Right forelimb (tissue), 1 donor: ENCODE data around the gene MOCS2.
A peak's percentile ranks its signal among the peaks of the same experiment; 100 is the strongest.
"Not testable (repeated sequence)": the region's sequence is repeated elsewhere in the genome, so short reads cannot be mapped to it uniquely, and the experiment has no call there.

Experiments
- DNase-seq: peaks from one replicate; pipeline ENCODE4 v3.0.0-alpha.2; 2018

MOCS2 gene, protein sequence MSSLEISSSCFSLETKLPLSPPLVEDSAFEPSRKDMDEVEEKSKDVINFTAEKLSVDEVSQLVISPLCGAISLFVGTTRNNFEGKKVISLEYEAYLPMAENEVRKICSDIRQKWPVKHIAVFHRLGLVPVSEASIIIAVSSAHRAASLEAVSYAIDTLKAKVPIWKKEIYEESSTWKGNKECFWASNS

DNA sequence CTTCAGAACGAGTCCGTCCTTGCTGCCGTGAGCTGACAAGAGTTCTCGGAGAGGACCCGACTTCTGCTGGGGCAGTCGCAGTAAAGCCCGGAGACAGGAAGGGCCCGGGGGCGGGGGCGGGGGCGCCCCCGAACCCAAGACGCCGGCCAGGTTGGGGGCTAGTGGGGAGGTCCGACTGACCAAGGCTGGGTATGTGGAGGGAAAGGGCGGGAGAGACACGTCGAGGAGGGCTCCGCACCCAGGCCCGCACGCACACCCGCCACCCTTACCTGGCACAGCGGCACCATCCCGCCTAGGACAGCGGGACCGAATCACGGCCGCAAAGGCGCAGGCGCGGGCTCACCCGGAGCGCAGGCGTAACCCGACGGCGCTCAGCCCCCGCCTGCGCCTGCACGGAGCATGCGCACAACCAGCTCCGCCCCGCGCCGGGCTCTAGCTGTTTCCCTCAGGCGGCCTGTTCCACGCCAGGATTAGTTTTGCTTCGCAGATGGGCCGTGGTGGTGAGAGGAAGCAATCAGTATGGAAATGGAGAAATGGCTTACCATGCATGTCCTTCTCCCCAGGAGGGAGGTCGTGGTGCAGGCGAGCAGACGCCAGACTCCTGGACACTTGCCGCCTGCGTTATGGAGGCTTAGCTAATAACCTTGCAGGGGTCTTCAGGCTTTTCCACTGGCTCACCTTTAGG lies at the start of gene MOCS2:
Gene MOCS2 (minus strand): TSS at position 315 of the 685 bp plus-strand sequence. CDS start 2,583 bp downstream, outside the sequence.
- peak; percentile 93 for DNase-seq

DNA sequence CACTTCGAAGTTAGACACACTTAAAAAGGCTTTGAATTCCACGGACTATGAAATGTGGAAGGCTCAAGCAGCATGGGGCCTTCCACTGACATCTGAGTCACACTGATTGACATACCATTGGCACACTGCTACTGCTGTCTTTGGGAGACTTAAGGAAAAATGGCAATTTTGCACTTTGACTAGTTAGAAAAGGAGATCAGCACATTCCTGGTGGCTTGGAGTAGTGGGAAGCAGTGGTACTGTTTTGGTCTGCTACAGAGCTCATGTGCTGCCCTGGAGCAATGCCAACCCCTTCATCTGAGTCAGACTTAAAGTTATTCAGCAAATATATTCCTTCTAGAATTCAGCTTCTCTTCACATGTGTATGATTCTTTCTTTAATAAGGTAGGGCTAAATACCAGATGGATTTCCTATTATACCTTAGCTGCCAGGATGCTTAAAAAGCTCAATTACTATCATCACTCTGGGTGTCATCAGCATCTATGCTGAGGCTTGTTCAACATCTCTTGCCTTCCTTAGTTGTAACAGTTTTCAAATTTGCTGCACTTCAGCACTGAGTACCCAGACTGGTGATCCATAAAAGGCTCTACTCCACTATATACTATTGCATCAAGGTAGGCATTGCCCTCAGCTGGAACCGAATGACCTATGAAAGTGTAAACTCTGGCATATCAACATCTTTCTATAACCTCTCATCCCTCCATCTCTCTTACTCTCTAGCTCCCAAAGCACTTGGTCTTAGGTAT lies 42.3 kb upstream of the MOCS2 start:
- no peak for DNase-seq

DNA sequence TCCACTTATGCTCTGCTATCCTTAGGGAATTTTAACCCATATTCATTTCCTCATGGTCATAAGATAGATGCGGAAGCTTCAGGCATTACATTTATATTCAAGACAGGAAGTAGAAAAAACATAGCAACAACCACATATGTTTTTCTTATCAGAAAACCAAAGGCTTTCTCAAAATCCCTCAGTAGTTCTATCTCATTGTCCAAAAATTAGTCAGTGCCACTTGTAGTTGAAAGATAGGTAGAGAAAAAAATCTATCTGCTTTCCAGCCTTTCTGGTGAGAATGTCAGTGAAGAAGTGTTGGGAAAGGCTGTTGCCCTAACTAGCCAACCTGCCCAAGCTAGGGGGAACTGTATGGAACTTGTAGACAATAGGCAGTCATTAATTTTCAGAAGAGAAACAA lies 23.5 kb upstream of the MOCS2 start:
- DNase-seq = no peak

DNA sequence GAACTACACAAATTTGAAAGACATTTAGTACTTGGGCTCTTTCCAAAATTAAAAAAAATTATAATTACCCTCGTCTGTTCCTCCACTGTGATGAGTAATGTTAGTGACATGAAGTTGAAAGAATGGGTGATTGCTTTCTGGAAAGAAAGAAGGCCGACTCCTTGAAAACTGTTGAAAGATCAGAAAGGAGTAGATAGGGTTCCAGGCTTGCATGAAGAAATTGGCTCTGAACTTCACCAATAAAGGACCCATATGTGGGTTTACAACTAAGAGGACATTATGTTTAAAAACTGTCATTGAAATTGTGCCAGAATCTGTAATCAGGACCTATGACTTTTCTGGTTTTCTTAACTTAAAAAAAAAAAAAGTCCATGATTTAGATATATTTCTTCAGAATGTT lies 20.7 kb upstream of the MOCS2 start:
- no peak for DNase-seq

DNA sequence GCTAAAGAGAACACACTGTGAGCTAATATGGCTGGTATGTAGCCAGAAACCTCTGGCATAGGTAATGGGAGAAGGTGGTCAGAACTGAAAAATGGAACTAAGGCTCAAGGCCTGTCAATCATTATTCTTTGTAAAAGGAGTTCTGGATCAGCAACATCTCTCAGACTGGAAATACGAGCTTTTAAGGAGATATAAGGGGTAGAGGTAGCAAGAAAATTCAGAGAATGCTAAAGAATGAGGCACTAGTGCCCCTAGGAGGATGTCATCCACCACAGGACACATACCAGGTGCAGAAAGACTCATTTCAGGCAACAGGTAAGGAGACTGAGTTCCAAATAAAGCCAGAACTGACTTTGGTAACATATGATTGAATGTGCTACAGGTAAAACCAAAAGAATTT lies 18.9 kb upstream of the MOCS2 start:
- DNase-seq = no peak

DNA sequence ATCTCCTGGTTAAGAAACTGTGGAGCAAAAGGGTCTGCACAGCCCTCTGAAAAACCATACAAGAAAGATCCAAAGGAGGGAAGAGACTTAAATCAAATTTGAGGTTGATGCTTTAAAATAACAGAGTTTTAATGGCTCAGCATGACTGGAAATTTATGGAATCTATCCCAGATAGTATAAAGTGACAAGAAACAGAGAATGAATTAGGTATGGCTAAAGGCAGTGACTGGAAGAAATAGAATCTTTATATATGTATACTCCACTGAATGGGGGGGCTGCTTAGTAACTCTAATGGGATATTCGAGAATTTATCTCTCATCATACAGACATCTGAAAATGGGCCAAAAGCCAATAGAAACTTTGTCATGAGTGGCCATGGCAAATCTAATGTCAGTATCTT lies 17.6 kb upstream of the MOCS2 start:
- no peak for DNase-seq

DNA sequence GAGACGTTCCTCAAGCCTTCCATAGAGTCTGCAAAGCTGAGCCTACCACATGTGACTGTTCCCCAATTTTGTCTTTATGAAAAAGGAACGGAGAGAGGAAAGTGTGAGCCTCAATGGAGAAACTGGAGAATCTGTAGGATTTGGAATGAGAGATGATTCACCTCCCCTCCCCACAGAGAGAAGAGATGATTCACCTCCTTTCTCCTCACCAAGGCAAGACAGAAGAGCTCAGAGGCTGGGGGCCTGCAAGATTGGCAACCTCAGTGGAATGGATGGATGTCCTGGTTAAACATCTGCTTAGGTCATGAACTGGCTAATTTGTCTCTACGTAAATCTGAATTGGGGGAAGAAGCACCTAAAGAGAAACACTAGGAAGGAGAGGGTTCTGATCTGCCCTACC lies 17.0 kb upstream of the MOCS2 start:
- DNase-seq = no peak

DNA sequence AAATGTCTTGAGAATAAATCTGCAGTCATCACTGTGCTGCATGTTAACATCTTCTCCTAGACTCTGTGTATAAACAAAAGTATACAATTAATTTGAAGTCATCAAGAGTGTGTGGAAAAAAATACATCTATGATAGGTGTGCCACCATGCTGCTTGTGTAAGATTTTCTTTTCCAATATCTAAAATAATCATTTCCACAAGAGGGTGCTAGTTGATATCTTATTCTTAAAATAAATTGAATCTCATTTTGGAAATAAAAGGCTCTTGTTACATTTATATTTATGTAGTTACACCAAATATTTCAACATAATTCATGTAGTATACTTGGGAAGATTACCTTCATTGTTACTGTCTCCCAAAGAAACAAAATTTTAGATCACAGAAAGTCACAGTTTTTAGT lies 14.1 kb upstream of the MOCS2 start:
- no peak for DNase-seq

DNA sequence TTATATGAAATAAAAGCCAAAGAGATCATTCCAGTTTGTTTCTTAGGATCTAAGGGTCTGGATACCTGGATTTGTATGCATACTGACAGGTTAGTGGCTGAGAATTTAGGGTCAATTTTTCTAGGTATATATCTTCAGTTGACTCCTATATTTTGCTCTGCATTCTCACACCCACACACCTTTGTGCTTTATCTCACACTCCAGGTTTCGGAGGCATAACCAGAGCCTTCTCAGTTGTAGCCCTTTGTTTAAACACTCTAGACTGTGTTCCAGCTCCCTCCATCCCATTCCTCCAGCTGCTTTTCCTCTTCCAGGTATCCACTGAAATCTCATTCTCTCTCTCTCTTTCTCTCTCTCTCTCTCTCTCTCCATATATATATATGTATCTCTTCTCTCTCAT lies 10.6 kb upstream of the MOCS2 start:
- DNase-seq = no peak

DNA sequence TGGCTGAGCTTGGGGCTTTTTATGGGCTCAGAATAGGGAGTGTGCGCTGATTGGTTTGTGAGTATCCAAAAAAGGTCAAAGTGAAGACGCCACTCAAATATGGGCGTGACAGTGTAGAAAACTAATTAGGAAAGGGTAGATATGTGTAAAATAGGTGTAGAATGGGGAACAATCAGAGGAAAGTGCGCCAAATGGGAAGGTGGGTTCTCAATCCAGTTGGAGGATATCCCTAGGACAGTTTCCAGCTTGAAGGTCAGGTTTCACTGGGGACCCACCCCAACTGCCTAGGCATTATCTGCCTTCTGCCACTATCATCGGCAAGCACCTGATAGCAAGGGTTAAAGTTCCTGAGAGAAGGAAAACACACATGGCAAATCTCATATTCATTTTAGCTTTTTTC lies 9.3 kb upstream of the MOCS2 start:
- no peak for DNase-seq

DNA sequence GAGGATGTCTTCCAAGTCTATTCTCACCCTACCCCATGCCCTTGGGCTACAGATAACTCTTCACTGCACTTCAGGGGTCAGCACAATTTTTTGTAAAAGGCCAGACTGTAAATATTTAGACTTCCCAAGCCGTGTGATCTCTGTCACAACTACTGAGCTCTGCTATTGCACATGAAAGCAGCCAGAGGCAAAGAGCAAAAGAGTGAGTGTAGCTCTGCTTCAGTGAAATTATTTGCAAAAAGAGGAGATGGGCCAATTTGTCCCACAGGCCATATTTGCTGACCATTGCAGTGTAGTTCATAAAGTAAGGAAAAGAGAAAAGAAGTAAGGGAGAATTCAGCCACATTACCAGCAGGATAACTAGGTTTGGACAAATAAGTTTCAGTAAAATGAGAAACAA lies 7.0 kb upstream of the MOCS2 start:
- DNase-seq = no peak

DNA sequence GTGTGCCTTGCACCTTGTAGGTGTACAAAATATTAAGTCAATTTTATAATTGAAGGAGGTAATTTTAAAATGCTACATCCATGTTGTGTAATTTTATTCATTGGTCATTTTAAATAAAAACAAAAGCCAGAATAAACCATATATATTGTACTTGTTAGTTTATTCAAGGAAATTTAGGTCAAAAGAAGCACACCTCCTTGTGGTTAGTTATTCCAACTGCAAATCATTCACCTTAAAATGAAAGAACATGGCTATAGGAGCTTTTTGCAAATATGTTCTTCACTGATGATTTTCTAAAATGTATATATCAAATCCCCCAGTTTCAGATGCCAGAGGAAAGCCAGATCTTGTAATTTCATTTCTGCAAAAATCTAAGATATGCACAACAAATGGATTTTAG lies 5.4 kb upstream of the MOCS2 start:
- no peak for DNase-seq

DNA sequence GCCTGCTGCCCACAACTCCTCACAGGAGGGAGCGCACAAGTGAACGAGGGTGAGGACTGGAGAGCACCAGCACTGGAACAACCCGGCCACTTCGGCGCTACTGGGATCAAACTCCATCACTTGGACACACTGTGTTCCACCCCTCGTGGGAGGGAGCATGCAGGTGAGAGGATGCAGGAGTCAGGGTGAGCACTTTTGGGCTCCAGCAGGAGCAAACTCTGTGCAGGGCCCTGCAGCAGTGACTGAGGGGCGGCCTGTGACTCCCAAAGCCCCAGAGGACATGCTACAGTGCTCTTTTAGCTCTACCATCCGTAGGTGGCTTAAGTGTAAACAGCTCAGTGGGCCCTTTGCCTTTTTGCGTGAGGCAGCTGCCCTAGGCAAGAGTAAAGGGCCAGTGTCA lies 4.4 kb upstream of the MOCS2 start:
- no peak for DNase-seq

DNA sequence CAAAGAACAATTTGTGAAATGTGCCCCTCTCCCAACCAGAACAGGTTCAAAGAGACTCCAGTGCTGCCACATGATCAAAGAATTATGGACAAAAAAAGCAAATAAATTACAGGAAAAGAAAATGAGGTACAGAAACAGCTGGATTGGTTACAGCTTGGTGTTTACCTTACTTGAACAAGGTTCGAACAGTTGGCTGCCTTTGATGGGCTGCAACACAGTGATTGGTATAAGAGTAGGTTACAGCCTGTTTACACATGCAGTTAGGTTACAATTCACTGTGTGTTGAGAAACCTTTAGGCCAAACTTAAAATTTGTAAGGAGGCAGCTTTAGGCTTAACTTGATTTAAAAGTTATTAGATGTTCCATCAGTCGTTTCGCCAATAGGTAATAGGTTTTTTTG lies 3.4 kb upstream of the MOCS2 start:
- DNase-seq = no peak

DNA sequence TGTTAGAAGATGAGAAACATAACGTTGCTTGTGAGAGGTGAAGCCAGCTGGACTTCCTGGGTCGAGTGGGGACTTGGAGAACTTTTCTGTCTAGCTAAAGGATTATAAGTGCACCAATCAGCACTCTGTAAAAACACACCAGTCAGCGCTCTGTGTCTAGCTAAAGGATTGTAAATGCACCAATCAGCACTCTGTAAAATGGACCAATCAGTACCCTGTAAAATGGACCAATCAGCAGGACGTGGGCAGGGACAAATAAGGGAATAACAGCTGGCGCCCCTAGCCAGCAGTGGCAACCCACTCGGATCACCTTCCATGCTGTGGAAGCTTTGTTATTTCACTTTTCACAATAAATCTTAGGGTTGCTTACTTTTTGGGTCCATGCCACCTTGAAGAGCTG lies 2.8 kb upstream of the MOCS2 start:
- DNase-seq = not testable (repeated sequence)

DNA sequence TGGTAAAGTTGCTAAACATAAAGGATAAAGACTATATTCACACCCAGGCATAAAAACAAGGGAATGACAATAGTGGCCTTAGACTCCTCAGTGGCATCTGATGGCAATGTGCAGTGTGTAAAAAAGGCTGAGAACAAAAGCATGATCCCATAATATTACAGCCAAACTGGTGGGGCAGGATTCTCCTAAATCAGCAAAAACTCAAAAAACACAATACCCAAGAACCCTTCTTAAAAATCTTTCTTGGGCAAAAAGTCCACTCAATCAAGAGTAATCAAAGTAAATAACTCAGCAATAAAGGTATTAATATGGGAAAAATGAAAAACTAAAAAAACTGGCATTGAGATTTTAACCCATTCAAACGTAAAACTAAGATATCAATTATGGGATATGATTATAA lies 1.6 kb upstream of the MOCS2 start:
- DNase-seq = no peak

DNA sequence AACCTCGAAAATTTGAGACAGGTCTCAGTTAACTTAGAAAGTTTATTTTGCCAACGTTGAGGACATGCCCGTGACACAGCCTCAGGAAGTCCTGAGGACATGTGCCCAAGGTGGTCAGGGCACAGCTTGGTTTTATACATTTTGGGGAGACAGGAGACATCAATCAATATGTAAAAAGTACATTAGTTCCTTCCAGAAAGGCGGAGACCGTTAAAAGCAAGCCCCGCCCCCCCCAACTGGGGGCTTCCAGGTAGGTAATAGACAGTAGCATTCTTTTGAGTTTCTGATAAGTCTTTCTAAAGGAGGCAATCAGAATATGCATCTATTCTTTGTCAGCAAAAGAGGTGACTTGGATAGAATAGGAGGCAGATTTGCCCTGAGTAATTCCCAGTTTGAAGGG lies 599 bp upstream of the MOCS2 start:
- no peak for DNase-seq

DNA sequence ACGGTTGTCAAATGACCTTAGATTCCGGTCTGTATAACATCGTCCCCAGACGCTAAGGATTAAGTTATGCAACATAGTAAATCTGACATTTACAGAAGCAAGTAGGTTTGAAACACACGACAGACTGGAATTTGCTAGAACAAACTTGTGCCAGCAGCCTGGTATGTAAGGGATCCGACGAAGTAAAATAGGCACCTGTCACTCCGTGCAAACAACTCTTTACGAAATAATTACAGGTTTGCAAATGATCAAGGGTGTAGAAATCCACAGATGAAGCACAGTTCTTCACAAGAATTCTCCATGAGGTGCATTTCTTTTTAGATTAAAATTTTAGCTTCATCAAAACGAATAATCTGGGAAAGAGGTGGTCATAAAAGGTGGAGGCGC lies 508 bp downstream of the MOCS2 start:
- no peak for DNase-seq

DNA sequence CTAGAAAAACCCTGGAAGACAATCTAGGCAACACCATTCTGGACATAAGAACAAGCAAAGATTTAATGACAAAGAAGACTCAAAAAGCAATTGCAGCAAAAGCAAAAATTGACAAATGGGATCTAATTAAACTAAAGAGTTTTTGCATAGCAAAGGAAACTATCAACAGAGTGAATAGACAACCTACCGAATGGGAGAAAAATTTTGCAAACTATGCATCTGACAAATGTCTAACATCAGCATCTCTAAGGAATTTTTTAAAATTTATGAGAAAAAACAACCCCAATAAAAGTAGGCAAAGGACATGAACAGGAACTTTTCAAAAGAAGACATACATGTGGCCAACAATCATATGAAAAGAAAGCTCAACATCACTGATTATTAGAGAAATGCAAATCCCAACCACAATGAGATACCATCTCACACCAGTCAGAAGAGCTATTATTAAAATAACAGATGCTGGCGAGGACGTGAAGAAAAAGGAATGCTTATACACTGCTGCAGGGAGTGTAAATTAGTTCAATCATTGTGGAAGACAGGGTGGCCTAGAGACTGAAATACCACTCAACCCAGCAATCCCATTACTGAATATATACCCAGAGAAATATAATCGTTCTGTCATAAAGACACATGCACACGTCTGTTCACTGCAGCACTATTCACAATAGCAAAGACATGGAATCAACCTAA lies 3.8 kb downstream of the MOCS2 start:
- no peak for DNase-seq

DNA sequence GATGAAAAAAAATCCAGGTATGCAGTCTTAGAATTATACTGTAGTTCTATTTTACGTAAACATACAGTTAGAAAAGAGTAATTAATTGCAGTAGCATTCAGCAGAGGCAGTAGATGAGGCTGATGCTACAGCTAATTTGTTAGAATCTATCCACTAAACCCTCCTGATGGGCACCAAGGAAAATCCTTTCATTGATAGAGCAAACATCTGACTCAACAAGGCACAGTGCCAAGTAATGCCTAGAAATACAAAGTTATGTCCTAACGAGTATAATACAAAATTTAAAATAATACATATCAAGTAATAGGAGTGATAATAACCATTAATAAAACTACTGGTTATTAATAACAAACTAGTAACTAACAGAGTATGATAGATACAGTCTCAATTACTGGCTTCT lies 9.0 kb downstream of the MOCS2 start:
- DNase-seq = no peak

DNA sequence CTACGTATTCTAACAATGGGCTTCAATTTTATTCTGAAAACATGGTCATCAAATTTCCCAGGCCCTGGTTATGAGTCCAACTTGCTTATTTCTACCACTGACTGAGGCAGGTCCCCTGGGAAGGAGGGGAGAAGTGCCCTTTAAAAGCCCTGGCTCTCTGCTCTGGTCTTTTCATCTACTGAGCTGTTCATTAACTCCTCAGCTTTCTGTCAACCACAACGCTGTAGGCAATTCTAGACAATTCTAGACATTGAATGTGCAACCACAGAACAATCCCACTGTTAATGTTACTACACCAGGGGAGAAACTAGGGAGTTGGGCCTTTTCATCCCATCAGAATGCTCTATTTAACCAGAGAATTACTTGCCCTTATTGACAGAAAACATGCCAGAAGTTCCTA lies 10.0 kb downstream of the MOCS2 start:
- no peak for DNase-seq

DNA sequence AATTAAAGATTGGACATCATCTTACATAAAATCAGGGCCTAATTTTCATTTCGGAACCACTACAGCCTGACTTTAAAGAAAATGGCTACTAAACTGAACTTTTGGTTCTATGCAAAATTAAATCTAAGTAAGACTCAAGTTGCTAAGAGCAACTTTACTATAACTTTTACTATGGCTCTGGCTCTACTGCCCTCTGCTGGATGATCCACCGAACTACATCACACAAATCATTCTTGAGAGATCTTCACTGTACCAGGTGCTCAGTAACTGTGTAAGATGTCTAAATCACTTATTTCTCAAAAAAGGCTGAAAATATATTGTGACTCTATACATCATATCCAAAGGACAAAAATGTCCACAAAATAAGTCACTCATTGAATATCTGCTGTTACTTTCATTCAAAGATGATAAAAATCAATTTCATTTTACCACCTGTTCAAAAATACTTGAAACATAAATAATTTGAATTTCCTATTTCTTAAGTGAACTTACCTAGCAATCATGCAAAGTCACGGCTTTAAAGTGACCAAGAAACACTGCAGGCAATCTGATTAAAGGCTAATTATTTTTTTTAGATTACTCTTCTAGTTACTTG lies 13.5 kb downstream of the MOCS2 start:
- DNase-seq = peak; percentile 71

DNA sequence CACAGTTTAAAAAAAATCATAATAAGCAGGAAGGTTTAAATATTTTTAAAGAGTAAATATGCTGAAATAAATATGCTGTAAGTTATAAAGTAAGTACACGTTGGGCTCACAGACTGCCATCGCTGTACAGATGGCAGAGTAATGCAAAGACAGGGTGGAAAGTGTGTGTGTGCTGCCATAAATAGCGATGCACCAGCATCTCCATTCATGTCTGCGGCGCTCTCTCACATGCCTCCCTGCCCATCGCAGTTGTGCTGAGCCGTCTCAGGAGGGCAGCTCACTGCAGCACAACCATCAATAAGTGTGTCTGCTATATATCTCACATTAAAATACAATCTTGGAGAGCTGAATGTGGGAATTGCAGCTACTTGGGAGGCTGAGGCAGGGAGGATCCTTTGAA lies 14.3 kb downstream of the MOCS2 start:
- no peak for DNase-seq
